ENCODE results near the gene BCAS1. TPM values are rescaled to one million over a fixed set of nuclear protein-coding genes. Genes with fewer than 3 reads are reported as not detected.

Gene BCAS1
- total RNA-seq, 4 donors from 2014 or later, result 0.29 to 0.83 TPM; not detected in 2

DNA sequence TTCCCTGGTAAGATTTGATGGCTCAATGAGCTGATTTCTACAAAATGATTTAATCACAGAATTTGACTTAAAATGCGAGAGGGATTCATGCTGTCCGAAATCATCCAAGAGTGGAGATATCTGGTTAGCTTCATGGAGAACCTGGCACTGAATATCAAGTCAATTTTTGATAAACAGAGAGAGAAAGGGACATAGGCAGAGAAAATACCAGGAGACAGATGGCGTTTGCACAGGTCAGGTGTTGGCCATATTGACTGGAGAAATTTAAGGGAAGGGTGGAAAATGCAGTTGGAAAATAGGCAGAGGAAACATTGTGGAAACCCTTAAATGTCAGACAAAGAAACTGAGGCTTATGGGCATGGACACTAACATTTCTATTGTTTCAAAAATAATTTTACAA lies 47.0 kb downstream of the BCAS1 start:
- intact Hi-C loops (cut with DNase I; ENCODE audit: low total_unique reads), result no loop called here
- no peaks in the 10 kb centered on the region for H3K9me3 ChIP-seq
- no peak overlapping the region for H3K27ac ChIP-seq
- no peak overlapping the region for H3K4me3 ChIP-seq
- peaks cover 3 to 6% of the 10 kb centered on the region in 2 donors for H3K4me1 ChIP-seq
- no peaks in the 10 kb centered on the region for H3K27me3 ChIP-seq
- no peak for DNase-seq
- TF ChIP-seq POLR2A (IDR thresholded peaks at IDR 0.05), result no peak
- TF ChIP-seq, protein P1, sequence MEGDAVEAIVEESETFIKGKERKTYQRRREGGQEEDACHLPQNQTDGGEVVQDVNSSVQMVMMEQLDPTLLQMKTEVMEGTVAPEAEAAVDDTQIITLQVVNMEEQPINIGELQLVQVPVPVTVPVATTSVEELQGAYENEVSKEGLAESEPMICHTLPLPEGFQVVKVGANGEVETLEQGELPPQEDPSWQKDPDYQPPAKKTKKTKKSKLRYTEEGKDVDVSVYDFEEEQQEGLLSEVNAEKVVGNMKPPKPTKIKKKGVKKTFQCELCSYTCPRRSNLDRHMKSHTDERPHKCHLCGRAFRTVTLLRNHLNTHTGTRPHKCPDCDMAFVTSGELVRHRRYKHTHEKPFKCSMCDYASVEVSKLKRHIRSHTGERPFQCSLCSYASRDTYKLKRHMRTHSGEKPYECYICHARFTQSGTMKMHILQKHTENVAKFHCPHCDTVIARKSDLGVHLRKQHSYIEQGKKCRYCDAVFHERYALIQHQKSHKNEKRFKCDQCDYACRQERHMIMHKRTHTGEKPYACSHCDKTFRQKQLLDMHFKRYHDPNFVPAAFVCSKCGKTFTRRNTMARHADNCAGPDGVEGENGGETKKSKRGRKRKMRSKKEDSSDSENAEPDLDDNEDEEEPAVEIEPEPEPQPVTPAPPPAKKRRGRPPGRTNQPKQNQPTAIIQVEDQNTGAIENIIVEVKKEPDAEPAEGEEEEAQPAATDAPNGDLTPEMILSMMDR (IDR thresholded peaks at IDR 0.05), result no peak
- no peaks in the 10 kb centered on the region for H3K36me3 ChIP-seq

GRCh38 chr20:54021446-54022235 lies 48.8 kb downstream of the BCAS1 start:
- H3K9me3 ChIP-seq, result no peaks in the 10 kb centered on the region
- peaks cover 3 to 6% of the 10 kb centered on the region in 2 donors for H3K4me1 ChIP-seq
- H3K27me3 ChIP-seq, result no peaks in the 10 kb centered on the region
- no peak for DNase-seq
- intact Hi-C loops (cut with DNase I; ENCODE audit: low total_unique reads), result no loop called here
- TF ChIP-seq POLR2A (IDR thresholded peaks at IDR 0.05), result no peak
- TF ChIP-seq, protein P1 (IDR thresholded peaks at IDR 0.05), result no peak
- no peaks in the 10 kb centered on the region for H3K36me3 ChIP-seq
- no peak overlapping the region for H3K4me3 ChIP-seq
- H3K27ac ChIP-seq, result no peak overlapping the region

DNA sequence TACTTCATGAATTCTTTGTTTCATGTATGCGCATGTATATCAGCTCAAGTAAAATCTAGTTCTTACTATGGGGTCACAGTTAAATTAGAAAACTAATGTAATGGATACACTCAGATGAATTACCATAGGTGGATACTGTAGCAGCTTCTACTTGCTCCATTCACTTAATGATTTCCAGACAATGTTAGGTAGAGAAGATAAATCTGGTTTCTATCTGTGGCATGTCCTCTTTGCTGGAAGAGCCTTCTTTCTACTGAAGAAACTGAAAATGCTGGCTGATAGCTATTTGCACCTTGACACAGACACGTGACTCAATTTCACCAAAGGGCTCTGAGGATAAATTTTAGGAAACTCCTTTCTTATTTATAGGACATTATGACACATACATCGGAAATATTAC lies 49.5 kb downstream of the BCAS1 start:
- no peak for DNase-seq
- no peaks in the 10 kb centered on the region for H3K9me3 ChIP-seq
- H3K4me1 ChIP-seq, result peaks cover 3 to 6% of the 10 kb centered on the region in 2 donors
- H3K36me3 ChIP-seq, result no peaks in the 10 kb centered on the region
- TF ChIP-seq POLR2A (IDR thresholded peaks at IDR 0.05), result no peak
- TF ChIP-seq, protein P1 (IDR thresholded peaks at IDR 0.05), result no peak
- no peak overlapping the region for H3K27ac ChIP-seq
- no peak overlapping the region for H3K4me3 ChIP-seq
- intact Hi-C loops (cut with DNase I; ENCODE audit: low total_unique reads), result no loop called here
- no peaks in the 10 kb centered on the region for H3K27me3 ChIP-seq

DNA sequence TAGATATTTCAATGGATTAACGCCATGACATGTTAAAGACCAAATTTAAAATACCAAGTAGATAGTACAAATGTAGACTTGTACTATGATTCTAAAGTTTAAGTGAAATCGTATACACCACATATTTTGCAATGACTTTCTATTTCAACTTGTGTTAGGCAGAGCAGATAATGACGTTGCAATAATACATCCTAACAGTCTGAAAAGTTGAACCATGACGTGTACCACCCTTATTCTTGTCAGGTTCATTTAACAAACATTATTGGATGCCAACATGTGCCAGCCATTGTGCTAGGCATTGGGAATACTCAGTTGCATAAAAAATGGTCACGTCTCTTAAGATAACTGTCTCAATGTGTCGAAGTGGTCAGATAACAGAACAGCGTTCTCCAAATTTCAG lies 50.0 kb downstream of the BCAS1 start:
- DNase-seq, result no peak
- Histone ChIP-seq H3K27ac (no peak overlapping the region), H3K9me3 (no peaks in the 10 kb centered on the region), H3K36me3 (no peaks in the 10 kb centered on the region), H3K27me3 (no peaks in the 10 kb centered on the region), H3K4me1 (peaks cover 1 to 4% of the 10 kb centered on the region in 2 donors), H3K4me3 (no peak overlapping the region)
- intact Hi-C loops (cut with DNase I; ENCODE audit: low total_unique reads), result no loop called here
- no peak for TF ChIP-seq POLR2A (IDR thresholded peaks at IDR 0.05)
- TF ChIP-seq, protein P1 (IDR thresholded peaks at IDR 0.05), result no peak

DNA sequence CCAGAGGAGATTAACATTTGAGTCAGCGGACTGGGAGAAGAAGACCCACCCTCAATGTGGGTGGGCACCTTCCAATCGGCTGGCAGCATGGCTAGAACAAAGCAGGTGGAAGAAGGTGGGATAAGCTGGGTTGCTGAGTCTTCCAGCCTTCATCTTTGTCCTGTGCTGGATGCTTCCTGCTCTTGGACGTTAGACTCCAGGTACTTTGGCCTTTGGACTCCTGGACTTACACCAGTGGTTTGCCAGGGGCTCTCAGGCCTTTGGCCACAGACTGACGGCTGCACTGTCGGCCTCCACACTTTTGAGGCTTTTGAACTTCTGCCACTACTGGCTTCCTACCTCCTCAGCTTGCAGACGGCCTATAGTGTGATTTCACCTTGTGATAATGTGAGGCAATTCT lies 50.8 kb downstream of the BCAS1 start:
- no peak for DNase-seq
- Histone ChIP-seq H3K27me3 (no peaks in the 10 kb centered on the region), H3K4me1 (no peaks in the 10 kb centered on the region), H3K4me3 (no peak overlapping the region), H3K27ac (no peak overlapping the region), H3K36me3 (no peaks in the 10 kb centered on the region), H3K9me3 (no peaks in the 10 kb centered on the region)
- TF ChIP-seq, protein P1 (IDR thresholded peaks at IDR 0.05), result no peak
- no peak for TF ChIP-seq POLR2A (IDR thresholded peaks at IDR 0.05)
- intact Hi-C loops (cut with DNase I; ENCODE audit: low total_unique reads), result no loop called here
